ENCODE results near the gene PLS1.
"Not testable (repeated sequence)": the region's sequence is repeated elsewhere in the genome, so short reads cannot be mapped to it uniquely, and the experiment has no call there.

The PLS1 gene

GRCh38 chr3:142734834-142735233 lies 138.6 kb downstream of the PLS1 start:
- TF ChIP-seq CTCF (IDR thresholded peaks at IDR 0.05; ENCODE audit: low read depth, low read length) = no peak
- no peak for DNase-seq (ENCODE audit: low read depth, low spot score)
- in situ Hi-C loops (cut with HindIII; ENCODE audit: low sequenced_read_pairs) = no loop called here
- H3K4me3 ChIP-seq (ENCODE audit: low read depth, low read length) = no peak overlapping the region

- no peak for DNase-seq (ENCODE audit: low read depth, low spot score)
- in situ Hi-C loops (cut with HindIII; ENCODE audit: low sequenced_read_pairs) = no loop called here
- H3K4me3 ChIP-seq (ENCODE audit: low read depth, low read length) = no peak overlapping the region
- no peak for TF ChIP-seq CTCF (IDR thresholded peaks at IDR 0.05; ENCODE audit: low read depth, low read length)
These were observed 139.3 kb downstream of the PLS1 start for GRCh38 chr3:142735462-142735861.

GRCh38 chr3:142738396-142738795 lies 142.2 kb downstream of the PLS1 start:
- H3K4me3 ChIP-seq (ENCODE audit: low read depth, low read length) = no peak overlapping the region
- in situ Hi-C loops (cut with HindIII; ENCODE audit: low sequenced_read_pairs) = no loop called here
- no peak for DNase-seq (ENCODE audit: low read depth, low spot score)
- no peak for TF ChIP-seq CTCF (IDR thresholded peaks at IDR 0.05; ENCODE audit: low read depth, low read length)

GRCh38 chr3:142746646-142747045 lies 150.5 kb downstream of the PLS1 start:
- no peak for DNase-seq (ENCODE audit: low read depth, low spot score)

GRCh38 chr3:142750531-142750930 lies 154.3 kb downstream of the PLS1 start:
- H3K4me3 ChIP-seq (ENCODE audit: low read depth, low read length); DNase-seq (ENCODE audit: low read depth, low spot score); in situ Hi-C loops (cut with HindIII; ENCODE audit: low sequenced_read_pairs): not testable (repeated sequence)

More at GRCh38 chr3:142746646-142747045, 150.5 kb downstream of the PLS1 start:
- no peak for TF ChIP-seq CTCF (IDR thresholded peaks at IDR 0.05; ENCODE audit: low read depth, low read length)
- H3K4me3 ChIP-seq (ENCODE audit: low read depth, low read length) = no peak overlapping the region
- in situ Hi-C loops (cut with HindIII; ENCODE audit: low sequenced_read_pairs) = no loop called here

GRCh38 chr3:142752605-142753004 lies 156.4 kb downstream of the PLS1 start:
- in situ Hi-C loops (cut with HindIII; ENCODE audit: low sequenced_read_pairs); DNase-seq (ENCODE audit: low read depth, low spot score); H3K4me3 ChIP-seq (ENCODE audit: low read depth, low read length): not testable (repeated sequence)

- no peak for DNase-seq (ENCODE audit: low read depth, low spot score)
- in situ Hi-C loops (cut with HindIII; ENCODE audit: low sequenced_read_pairs) = no loop called here
- H3K4me3 ChIP-seq (ENCODE audit: low read depth, low read length) = no peak overlapping the region
- no peak for TF ChIP-seq CTCF (IDR thresholded peaks at IDR 0.05; ENCODE audit: low read depth, low read length)
These were observed 158.3 kb downstream of the PLS1 start for GRCh38 chr3:142754494-142754893.

Measured in astrocyte of the spinal cord (primary cell).